GM18526 (cell line): ENCODE measurements around the gene CPED1.

ENCODE experiments used
- POLR2A ChIP-seq: IDR thresholded peaks from 3 replicates; pipeline ENCODE4 v1.6.1; 2011; ENCODE audit not compliant: insufficient read length; ENCODE audit errors: extremely low read depth

Gene CPED1

GRCh38 chr7:121339082-121339481 is 350.6 kb downstream of the CPED1 start:
- no peak for TF ChIP-seq POLR2A

DNA sequence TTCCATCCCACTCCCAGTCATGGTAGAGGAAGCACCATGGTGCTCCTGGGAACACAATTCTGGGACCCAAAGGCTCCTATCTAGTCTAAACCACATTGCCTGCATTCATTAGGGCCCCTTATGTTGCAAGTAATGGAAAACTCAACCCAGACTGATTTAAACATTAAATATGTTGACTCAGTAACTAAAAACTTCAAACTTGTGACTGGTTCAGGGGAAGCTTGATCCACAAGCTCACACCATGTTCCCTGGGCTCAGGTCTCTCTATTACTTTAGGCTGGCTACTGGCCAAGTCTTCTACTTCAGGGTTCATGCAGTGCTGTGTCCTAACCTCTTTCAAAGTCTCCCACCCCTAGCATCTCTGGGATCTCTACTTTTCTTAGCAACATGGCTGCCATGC is 353.4 kb downstream of the CPED1 start:
- no peak for TF ChIP-seq POLR2A

DNA sequence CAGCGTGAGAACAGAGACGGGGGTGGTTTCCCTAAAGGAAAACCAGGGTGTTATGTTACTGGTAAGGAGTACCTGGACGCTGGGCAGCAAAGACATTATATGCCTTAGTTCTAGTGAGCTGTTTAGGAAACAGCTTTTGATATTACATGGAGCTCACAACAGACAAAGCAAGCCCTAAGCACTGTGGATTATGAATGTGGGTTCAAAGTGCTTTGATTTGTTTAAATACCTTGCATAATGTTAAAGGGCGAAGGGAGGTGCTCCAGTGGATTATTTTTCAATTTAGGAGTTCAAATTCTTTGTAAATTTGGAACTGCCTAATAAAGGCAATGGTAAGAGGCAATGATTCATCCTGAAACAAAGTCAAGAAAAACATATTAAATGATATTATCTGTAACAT is 354.1 kb downstream of the CPED1 start:
- TF ChIP-seq POLR2A = no peak

DNA sequence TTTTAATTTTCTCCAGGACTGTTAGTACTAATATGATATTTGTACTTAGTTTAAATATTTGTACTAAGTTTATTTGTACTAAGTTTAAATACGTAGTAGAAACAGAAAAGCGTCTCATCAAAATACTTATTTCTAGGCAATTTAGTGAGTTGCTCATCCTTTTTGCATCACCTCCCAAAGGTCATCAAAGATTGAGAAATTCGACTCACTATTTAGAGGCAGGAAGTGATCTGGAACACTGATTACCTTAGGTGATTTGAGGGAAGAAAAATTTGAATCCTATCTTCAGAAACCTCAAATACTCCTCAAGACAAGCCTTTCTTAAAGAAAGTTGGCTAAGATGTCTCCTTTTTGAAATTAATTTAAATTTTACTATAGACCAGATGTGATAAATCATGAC is 354.8 kb downstream of the CPED1 start:
- TF ChIP-seq POLR2A = no peak

DNA sequence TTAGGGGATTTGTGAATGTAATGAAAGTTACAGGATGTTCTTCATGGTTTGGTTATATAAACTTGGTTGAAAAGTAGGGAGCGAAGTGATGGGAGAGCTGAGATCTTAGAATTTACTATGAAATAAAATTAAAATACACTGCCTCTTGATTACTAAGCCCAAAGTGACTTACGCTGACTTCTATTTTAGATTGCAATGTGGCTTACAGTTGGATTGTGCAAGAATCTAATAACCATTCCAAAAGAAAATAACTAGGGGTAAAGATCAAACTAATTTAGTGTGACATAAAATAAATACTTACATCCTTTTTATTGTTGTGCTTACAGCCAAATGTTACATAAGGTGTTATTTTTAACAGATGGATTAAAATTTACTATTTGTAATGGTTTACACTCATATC is 355.6 kb downstream of the CPED1 start:
- TF ChIP-seq POLR2A = no peak

DNA sequence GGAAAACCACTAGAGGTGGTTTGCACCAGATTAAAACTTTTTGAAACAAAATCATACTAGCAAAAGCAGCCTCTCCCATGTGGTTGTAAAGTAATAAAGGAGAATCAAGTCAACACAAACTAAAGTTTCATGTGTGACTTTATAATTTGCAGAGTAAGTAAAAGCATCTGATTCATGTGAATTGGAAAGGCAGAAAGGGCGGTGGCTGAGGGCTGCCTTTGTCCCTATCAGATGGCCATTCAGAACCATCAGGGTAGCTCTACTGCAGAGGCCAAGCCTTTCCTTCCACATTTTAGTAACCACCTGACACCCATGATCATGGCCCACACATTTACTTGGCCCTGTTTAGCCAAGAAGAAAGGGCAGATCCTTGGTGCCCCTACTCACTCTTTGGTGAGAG is 356.0 kb downstream of the CPED1 start:
- no peak for TF ChIP-seq POLR2A
